ENCODE results near the gene AHRR.

Gene AHRR

GRCh38 chr5:477871-478270 is 156.4 kb downstream of the AHRR start:
- TF ChIP-seq TAF1 (IDR thresholded peaks at IDR 0.05; ENCODE audit: borderline replicate concordance, insufficient read depth, low read length) (no peak), SIN3A (IDR thresholded peaks at IDR 0.05; ENCODE audit: borderline replicate concordance, insufficient read depth, low read length) (no peak), POLR2AphosphoS5 (IDR thresholded peaks at IDR 0.05; ENCODE audit: low read depth, low read length) (no peak), REST (IDR thresholded peaks at IDR 0.05; ENCODE audit: insufficient read depth in 1 of 2, low read depth in 2 of 2, low read length in 2 of 2) (no peak), FOXP2 (optimal IDR thresholded peaks at IDR 0.05; ENCODE audit: borderline replicate concordance, extremely low read depth, extremely low read length, insufficient read depth) (no peak)

- TF ChIP-seq POLR2AphosphoS5 (IDR thresholded peaks at IDR 0.05; ENCODE audit: low read depth, low read length) (0 out of 2 replicates have a peak, but pooled peaks have one; percentile 2), REST (IDR thresholded peaks at IDR 0.05; ENCODE audit: insufficient read depth in 1 of 2, low read depth in 2 of 2, low read length in 2 of 2) (no peak)
Observed at GRCh38 chr5:478369-478981, 157.0 kb downstream of the AHRR start.

GRCh38 chr5:478982-479535 is 157.5 kb downstream of the AHRR start:
- no peak for TF ChIP-seq FOXP2 (optimal IDR thresholded peaks at IDR 0.05; ENCODE audit: borderline replicate concordance, extremely low read depth, extremely low read length, insufficient read depth)
- no peak for TF ChIP-seq SIN3A (IDR thresholded peaks at IDR 0.05; ENCODE audit: borderline replicate concordance, insufficient read depth, low read length)

- TF ChIP-seq POLR2AphosphoS5 (IDR thresholded peaks at IDR 0.05; ENCODE audit: low read depth, low read length) (no peak), FOXP2 (optimal IDR thresholded peaks at IDR 0.05; ENCODE audit: borderline replicate concordance, extremely low read depth, extremely low read length, insufficient read depth) (no peak), TAF1 (IDR thresholded peaks at IDR 0.05; ENCODE audit: borderline replicate concordance, insufficient read depth, low read length) (no peak), SIN3A (IDR thresholded peaks at IDR 0.05; ENCODE audit: borderline replicate concordance, insufficient read depth, low read length) (no peak), REST (IDR thresholded peaks at IDR 0.05; ENCODE audit: insufficient read depth in 1 of 2, low read depth in 2 of 2, low read length in 2 of 2) (no peak)
Observed at GRCh38 chr5:479566-480319, 158.2 kb downstream of the AHRR start.

GRCh38 chr5:481347-481746 is 159.8 kb downstream of the AHRR start:
- no peak for TF ChIP-seq TAF1 (IDR thresholded peaks at IDR 0.05; ENCODE audit: borderline replicate concordance, insufficient read depth, low read length)
- TF ChIP-seq FOXP2 (optimal IDR thresholded peaks at IDR 0.05; ENCODE audit: borderline replicate concordance, extremely low read depth, extremely low read length, insufficient read depth), result no peak
- TF ChIP-seq SIN3A (IDR thresholded peaks at IDR 0.05; ENCODE audit: borderline replicate concordance, insufficient read depth, low read length), result no peak
- TF ChIP-seq POLR2AphosphoS5 (IDR thresholded peaks at IDR 0.05; ENCODE audit: low read depth, low read length), result no peak
- TF ChIP-seq REST (IDR thresholded peaks at IDR 0.05; ENCODE audit: insufficient read depth in 1 of 2, low read depth in 2 of 2, low read length in 2 of 2), result no peak

Measured in PFSK-1 (cell line).